Suppressor macrophage treated with lipopolysaccharide for 4 hours (primary cell): ENCODE results near the gene TATDN2.

Experiments
- DNase-seq: peaks from one replicate; pipeline ENCODE4 v3.0.0-alpha.2; 2020

The TATDN2 gene

GRCh38 chr3:10248184-10248983 is at the start of gene TATDN2:
Gene TATDN2 (plus strand): TSS chr3:10248459. CDS start chr3:10249201, 742 bp downstream.
- DNase-seq: peak; percentile 95

GRCh38 chr3:10198761-10199649 is 49.3 kb upstream of the TATDN2 start:
- peak; percentile 80 for DNase-seq

DNA sequence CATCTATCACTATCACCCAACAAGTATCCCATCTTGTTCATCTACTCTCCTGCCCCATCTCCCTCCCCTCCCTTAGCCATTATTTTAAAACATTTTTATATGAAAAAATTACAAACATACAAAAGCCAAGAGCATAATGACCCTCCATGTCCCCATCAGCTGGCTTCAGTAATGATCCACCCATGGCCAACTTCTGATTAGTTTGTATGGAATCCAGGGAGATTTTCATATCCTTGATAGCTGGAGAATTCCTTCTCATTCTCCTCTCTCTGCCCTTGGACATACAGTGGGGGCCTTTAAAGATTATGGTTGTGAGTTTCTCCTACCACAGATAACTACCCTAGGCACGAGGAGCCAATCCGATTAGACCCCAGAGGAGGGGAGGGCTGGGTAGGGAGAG is 43.3 kb upstream of the TATDN2 start:
- DNase-seq: no peak

GRCh38 chr3:10205451-10206165 is 42.7 kb upstream of the TATDN2 start:
- peak; percentile 85 for DNase-seq

- no peak for DNase-seq
These were observed 42.1 kb upstream of the TATDN2 start for GRCh38 chr3:10206166-10206511.

DNA sequence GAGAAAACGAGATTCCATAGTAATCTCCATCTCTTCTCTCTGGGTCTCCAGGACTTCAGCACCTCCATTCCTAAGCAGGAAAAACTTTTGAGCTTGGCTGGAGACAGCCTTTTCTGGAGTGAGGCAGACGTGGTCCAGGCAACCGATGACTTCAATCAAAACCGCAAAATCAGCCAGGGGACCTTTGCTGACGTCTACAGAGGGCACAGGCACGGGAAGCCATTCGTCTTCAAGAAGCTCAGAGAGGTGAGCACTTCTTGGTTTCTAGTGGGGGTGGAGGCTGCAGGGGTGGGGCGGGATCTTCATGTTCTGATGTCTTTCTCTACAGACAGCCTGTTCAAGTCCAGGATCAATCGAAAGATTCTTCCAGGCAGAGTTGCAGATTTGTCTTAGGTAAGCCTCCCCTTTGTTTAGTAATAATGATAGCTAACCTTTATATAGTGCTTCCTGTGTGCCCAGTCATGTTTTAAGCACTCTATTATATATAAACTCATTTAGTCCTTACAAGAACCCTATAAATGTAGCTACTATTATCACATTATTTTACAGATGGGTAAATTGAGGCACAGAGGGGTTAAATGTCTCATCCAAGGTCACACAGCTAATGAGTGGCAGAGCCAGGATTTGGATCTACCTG is 35.0 kb upstream of the TATDN2 start:
- no peak for DNase-seq

GRCh38 chr3:10215578-10216368 is 32.5 kb upstream of the TATDN2 start:
- DNase-seq: no peak

GRCh38 chr3:10217359-10217758 is 30.9 kb upstream of the TATDN2 start:
- no peak for DNase-seq

DNA sequence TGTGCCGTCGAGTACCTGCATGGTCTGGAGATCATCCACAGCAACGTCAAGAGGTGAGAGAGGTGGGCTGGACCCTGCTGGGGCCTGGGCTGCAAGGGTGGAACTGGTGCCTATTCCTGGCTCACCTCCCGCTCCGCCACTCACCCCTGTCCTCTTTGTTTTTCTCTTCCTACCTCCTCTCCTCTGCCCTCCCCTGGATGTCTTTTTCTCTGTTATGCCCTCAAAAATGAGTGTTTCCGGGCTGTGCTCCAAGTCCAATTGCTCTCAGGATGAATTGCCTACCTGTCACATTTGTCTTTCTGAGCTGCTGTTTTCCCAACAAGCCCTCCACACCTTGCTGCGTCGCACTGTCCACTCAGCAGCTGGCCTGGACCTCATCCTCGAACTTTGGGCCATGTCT is 28.5 kb upstream of the TATDN2 start:
- DNase-seq: no peak

GRCh38 chr3:10223676-10224639 is 24.3 kb upstream of the TATDN2 start:
- no peak for DNase-seq

GRCh38 chr3:10224794-10225665 is 23.2 kb upstream of the TATDN2 start:
- DNase-seq: peak; percentile 89

DNA sequence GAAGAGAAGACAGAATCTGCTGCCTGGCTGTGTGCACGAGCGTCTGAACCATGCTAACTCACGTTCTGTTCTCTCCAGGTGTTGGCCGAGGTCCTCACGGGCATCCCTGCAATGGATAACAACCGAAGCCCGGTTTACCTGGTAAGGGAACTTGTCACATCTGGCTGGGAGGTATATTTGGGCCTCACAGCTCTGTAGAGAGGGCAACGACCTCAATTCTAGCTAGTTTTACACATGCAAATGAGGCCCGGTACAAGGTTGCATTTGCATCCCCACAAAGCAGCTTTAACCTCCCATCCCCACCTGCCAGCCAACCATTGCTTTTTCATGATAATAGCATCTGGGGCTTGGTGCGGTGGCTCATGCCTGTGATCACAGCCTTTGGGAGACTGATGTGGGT is 22.0 kb upstream of the TATDN2 start:
- DNase-seq: no peak

DNA sequence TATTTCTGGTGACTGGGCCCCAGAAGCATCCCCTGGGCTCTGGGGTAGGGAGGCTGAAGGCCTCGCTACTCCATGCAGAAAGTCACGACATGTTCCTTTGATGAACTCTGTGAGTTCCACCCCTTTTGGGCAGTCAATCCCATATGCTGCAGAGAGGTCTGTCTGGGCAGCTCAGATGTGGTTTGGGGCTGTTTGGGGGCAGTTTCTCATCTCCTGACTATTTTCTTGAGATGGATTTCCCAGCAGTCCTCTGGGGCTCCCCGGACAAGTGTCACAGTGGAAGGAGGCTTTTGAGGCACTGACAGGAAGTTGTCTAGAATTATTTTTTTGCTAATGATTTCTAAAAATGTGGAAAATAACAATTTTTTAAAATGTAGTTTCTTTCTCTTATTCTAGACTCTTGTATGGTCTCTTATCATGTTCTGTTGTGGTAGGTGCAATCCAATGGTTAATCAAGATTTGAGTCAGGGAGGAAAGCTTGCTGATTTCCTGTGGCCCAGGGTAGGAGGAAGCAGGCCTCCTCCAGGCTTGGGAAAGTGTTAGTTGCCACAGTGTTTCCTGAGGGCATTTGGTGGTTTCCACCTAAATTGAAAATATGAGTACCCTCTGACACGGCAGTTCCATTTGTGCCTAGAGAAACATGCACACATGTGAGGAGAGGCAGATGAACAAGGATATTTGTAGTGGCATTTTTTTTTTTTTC is 19.9 kb upstream of the TATDN2 start:
- peak; percentile 93 for DNase-seq

DNA sequence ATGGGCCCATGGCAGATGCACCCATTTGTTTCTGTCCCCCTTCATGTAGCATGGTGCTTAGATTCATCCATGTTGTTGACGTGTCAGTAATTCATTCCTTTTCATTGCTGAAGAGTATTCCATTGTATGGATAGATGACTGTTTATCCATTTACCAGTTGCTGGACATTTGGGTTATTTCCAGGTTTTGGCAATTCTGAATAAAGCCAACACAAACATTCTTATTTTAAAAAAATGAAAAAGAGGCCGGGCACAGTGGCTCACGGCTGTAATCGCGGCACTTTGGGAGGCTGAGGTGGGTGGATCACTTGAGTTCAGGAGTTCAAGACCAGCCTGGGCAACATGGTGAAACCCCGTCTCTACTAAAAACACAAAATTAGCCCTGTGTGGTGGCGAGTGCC is 18.7 kb upstream of the TATDN2 start:
- DNase-seq: no peak

DNA sequence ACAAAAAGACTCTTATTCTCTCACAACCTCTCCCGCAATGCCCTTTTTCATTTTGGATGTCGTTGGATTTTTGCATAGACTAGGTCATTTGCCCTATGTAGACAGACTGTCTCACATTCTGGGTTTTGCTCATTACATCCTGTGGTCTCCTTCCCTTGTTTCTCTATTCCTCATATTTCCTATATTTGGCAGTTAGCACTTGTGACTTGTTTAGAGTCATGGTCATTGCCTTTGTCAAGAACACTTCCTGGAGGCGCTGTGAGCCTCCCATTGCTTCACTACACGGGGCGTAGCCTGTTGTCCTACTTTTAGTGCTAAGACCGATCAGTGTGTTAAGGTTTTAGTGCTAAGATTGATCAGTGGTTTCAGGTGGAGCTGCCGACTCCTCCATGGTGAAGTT is 16.1 kb upstream of the TATDN2 start:
- peak; percentile 90 for DNase-seq

- DNase-seq: no peak
These were observed 14.3 kb upstream of the TATDN2 start for GRCh38 chr3:10233988-10234387.

DNA sequence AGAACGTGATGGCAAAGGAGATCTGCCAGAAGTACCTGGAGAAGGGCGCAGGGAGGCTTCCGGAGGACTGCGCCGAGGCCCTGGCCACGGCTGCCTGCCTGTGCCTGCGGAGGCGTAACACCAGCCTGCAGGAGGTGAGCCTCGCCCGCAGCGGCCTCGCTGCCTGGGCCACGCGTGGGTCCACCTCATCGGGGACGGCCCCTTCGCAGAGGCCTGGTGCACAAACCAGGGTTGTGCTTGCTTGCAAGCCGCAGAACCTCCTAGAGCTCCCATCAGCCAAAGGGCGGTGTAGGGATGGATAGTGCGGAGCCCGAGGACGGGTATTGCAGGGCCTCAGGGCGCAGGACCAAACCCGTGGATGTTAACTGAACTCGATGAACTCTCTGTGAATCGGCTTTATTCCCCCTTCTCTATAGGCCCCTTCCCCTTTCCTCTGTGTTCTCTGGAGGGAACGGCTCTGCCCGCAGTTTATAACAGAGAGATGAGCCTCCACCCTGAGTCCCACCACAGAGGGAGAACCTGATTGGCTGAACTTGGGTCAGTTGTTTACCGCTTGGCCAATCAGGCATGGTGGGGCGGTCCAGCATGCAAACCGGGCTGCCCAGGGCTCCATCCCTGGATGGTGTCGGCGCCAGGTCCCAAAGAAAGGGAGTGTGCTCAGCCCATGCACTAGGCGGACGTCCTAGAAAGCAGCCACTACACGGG is 13.6 kb upstream of the TATDN2 start:
- DNase-seq: no peak

DNA sequence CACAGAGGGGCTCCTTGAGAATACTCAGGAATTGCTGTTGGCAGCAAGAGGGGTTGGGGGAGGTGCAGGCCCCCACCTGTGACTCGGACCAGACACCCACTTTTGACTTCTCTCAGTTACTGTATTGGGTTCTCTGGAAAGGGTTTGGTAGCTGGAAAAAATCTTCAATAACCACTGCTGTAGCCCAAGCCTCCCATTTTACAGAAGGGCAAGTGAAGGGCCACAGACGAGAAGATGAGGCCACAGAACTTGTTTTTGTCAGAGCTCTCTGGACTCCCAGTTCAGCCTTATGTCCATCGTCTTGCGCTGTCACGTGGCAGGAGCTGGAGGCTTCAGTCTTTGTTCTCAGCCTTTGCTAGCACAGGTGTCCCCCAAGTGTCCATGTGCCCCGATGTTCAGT is 12.7 kb upstream of the TATDN2 start:
- no peak for DNase-seq
